Measurements from ENCODE around the gene GAPDHS. TPM values are rescaled to one million over a fixed set of nuclear protein-coding genes. Genes with fewer than 3 reads are reported as not detected.

The GAPDHS gene
- total RNA-seq, 1 donor from 2014 or later: not detected

DNA sequence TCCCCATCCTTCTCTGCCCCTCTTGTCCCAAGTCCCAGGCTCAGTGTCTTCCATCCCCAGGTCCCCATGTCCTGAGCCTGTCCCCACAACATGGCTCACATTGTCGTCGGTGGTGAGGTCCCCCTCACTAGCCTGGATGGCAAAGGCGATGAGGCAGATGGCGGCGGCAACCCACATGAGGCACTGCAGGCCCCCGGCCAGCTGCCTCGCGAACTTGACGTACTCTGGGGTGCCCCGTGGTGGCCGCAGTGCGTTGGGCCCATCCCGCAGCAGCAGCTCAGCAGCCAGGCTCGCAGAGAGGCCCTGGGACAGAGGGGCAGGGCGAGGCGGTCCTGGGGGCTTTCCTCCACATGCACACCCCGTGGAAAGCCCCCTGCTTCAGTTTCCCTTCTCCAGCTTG lies 29.1 kb downstream of the GAPDHS start:
- no peak for ATAC-seq (ENCODE audit: low read depth)
- TF ChIP-seq CTCF (IDR thresholded peaks at IDR 0.05): no peak
- CTCF ChIA-PET: no interaction called here
- POLR2A ChIA-PET: no interaction called here
- DNase-seq: no peak
- H3K27ac Mint-ChIP-seq: no peak overlapping the region
- peaks cover 59% of the 10 kb centered on the region for H3K27me3 Mint-ChIP-seq
- intact Hi-C loops (cut with micrococcal nuclease): no loop called here
- no peaks in the 10 kb centered on the region for H3K36me3 Mint-ChIP-seq (ENCODE audit: low read depth)
- H3K9me3 Mint-ChIP-seq: no peaks in the 10 kb centered on the region
- H3K4me3 Mint-ChIP-seq: no peak overlapping the region
- H3K4me1 Mint-ChIP-seq: peaks cover 17% of the 10 kb centered on the region

- no peak overlapping the region for H3K4me3 Mint-ChIP-seq
- H3K27ac Mint-ChIP-seq: no peak overlapping the region
- TF ChIP-seq CTCF (IDR thresholded peaks at IDR 0.05): no peak
- H3K4me1 Mint-ChIP-seq: peaks cover 15% of the 10 kb centered on the region
- ChIA-PET CTCF (no interaction called here), POLR2A (no interaction called here)
- no peak for ATAC-seq (ENCODE audit: low read depth)
- peaks cover 54% of the 10 kb centered on the region for H3K27me3 Mint-ChIP-seq
- DNase-seq: no peak
- no peaks in the 10 kb centered on the region for H3K9me3 Mint-ChIP-seq
- intact Hi-C loops (cut with micrococcal nuclease): no loop called here
- H3K36me3 Mint-ChIP-seq (ENCODE audit: low read depth): no peaks in the 10 kb centered on the region
Observed at GRCh38 chr19:35562776-35563175, 29.5 kb downstream of the GAPDHS start.

- Mint-ChIP-seq H3K27me3 (peaks cover 51% of the 10 kb centered on the region), H3K27ac (no peak within 1 kb of the TSS), H3K4me3 (no peak within 1 kb of the TSS), H3K9me3 (no peaks in the 10 kb centered on the region), H3K36me3 (ENCODE audit: low read depth) (no peaks in the 10 kb centered on the region), H3K4me1 (peaks cover 13% of the 10 kb centered on the region)
- no peak for TF ChIP-seq CTCF (IDR thresholded peaks at IDR 0.05)
- POLR2A ChIA-PET: interaction anchor here (0.9 kb wide), 1 partner anchor 185 kb away, joined by 5 read pairs; no protein-coding TSS in a partner anchor
- CTCF ChIA-PET: no interaction called here
- DNase-seq (no peak), ATAC-seq (ENCODE audit: low read depth) (no peak)
- intact Hi-C loops (cut with micrococcal nuclease): no loop called here
Observed at GRCh38 chr19:35563207-35563829, 30.1 kb downstream of the GAPDHS start, which contains the start of gene ATP4A. TSS of gene ATP4A (minus strand) at chr19:35563658. CDS start at chr19:35563629, 29 bp downstream.

GRCh38 chr19:35565016-35565856 lies 32.0 kb downstream of the GAPDHS start:
- H3K9me3 Mint-ChIP-seq: no peaks in the 10 kb centered on the region
- H3K4me1 Mint-ChIP-seq: no peaks in the 10 kb centered on the region
- ATAC-seq (ENCODE audit: low read depth) (no peak), DNase-seq (no peak)
- no peak overlapping the region for H3K4me3 Mint-ChIP-seq
- H3K36me3 Mint-ChIP-seq (ENCODE audit: low read depth): no peaks in the 10 kb centered on the region
- TF ChIP-seq CTCF (IDR thresholded peaks at IDR 0.05): no peak
- CTCF ChIA-PET: no interaction called here
- H3K27ac Mint-ChIP-seq: no peak overlapping the region
- peaks cover 42% of the 10 kb centered on the region for H3K27me3 Mint-ChIP-seq
- POLR2A ChIA-PET: no interaction called here
- intact Hi-C loops (cut with micrococcal nuclease): no loop called here

- no peak overlapping the region for H3K27ac Mint-ChIP-seq
- no peak for TF ChIP-seq CTCF (IDR thresholded peaks at IDR 0.05)
- H3K27me3 Mint-ChIP-seq: peaks cover 44% of the 10 kb centered on the region
- ATAC-seq (ENCODE audit: low read depth) (no peak), DNase-seq (no peak)
- H3K4me3 Mint-ChIP-seq: no peak overlapping the region
- H3K4me1 Mint-ChIP-seq: no peaks in the 10 kb centered on the region
- ChIA-PET CTCF (no interaction called here), POLR2A (no interaction called here)
- H3K9me3 Mint-ChIP-seq: no peaks in the 10 kb centered on the region
- intact Hi-C loops (cut with micrococcal nuclease): no loop called here
- H3K36me3 Mint-ChIP-seq (ENCODE audit: low read depth): no peaks in the 10 kb centered on the region
Observed at GRCh38 chr19:35566738-35567137, 33.5 kb downstream of the GAPDHS start.

Data from activated B cell treated with CpG ODN at 0.5 μM for 24 hours (primary cell).